Fibroblast of peridontal ligament (primary cell): ENCODE measurements around the gene VCPKMT.
A peak's percentile ranks its signal among the peaks of the same experiment; 100 is the strongest.
"Not testable (repeated sequence)": the region's sequence is repeated elsewhere in the genome, so short reads cannot be mapped to it uniquely, and the experiment has no call there.

Experiments used
- DNase-seq: peaks from one replicate; pipeline ENCODE4 v3.0.0-alpha.2; 2010; ENCODE audit errors: extremely low read depth

VCPKMT gene

DNA sequence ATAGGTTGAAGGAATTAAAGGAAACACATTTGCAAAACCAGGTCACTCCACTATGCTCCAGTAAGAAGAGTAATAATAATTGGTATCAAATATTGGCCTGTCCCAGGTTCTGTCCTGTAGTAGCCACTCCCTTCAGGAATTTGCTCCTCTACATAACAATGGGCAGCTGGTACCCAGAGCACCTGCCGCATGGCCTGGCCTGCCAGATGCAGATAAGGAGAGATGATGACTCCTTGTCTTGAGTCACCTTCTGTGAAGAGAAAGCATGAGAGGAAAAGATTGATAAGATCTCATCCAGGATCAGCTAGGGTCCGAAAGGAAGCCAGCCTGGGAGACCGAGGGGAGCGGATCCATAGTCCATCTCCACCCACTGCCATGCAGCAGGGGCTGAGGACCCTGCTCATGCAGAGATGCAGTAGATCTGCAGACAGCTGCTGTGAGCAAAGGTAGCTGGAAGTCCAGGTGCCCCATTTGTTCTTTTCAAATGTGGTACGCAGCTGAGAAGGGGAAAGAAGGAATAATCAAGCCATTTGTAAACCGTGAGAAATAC lies 24.3 kb downstream of the VCPKMT start:
- no peak for DNase-seq

GRCh38 chr14:50091240-50091913 lies 25.0 kb downstream of the VCPKMT start:
- no peak for DNase-seq

GRCh38 chr14:50089208-50089607 lies 27.2 kb downstream of the VCPKMT start:
- DNase-seq: no peak

- DNase-seq: no peak
These were observed 27.6 kb downstream of the VCPKMT start for GRCh38 chr14:50088731-50089130.

- DNase-seq: no peak
These were observed 28.3 kb downstream of the VCPKMT start for GRCh38 chr14:50088117-50088515.

DNA sequence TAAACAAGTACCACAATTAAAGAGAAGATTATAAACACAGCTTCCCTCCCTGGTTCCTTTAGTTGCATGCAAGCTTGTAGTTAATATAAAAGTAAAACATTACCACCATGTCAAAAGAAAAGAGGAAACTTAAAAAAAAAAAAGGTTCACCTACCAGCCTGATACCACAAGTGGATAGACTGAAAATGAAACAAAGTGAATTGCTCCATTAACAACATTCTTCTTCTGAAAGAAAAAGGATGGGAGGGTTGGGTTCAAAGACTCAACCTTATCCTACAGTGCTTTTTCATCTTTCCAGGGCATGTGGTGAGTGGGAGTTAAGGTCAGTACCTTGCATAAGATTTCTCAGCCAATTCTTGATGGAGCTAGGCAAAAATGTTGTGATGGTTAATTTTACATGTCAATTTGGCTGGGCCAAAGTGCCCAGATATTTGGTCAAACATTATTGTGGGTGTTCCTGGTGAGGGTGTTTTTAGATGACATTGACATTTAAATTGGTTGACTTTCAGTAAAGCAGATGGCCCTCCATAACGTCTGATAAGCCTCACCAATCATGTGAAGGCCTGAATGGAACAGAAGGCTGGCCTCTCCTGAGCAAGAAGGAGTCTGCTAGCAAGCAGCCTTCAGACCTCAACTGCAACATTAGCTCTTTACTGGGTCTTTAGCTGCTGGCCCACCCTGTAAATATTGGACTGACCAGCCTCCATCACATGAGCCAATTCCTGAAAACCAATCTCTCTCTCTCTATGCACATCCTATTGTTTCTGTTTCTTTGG lies 28.8 kb downstream of the VCPKMT start:
- no peak for DNase-seq

DNA sequence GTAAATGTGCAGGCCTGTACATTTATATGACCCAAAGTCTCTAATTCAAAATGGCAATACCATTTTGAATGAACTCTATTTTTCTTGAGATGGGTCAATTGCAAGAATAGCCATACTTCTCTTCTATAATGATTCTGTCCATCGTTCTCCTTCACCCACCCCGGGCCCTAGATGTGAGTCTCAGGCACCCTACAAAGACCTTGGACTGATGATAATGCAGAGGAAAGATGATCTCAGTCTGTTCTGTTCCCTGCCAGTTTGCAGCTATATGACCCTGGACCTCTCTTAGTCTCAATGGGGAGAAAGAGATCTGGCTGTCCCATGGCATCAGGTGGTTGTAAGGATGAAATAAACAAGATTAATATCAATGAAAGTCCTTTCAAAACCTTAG lies 30.1 kb downstream of the VCPKMT start:
- no peak for DNase-seq

GRCh38 chr14:50085570-50086320 lies 30.6 kb downstream of the VCPKMT start:
- peak; percentile 24 for DNase-seq

DNA sequence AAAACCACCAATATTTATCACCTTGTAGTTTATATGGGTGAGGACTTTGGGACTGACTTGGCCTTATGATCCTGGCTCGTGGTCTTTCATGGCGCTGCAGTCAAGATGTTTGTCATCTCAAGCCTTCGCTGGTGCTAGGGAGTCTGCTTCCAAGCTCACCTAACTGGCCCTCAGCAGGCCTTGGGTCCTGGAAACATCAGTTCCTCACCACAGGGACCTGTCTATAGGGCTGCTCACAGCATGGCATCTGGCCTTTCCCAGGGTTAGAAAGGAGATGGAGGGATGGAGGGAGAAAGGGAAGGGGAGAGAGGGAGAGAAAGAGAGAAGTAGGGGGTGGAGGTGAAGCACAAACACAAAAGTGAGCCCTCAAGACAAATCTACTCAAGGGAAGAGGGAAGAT lies 31.7 kb downstream of the VCPKMT start:
- DNase-seq: no peak

DNA sequence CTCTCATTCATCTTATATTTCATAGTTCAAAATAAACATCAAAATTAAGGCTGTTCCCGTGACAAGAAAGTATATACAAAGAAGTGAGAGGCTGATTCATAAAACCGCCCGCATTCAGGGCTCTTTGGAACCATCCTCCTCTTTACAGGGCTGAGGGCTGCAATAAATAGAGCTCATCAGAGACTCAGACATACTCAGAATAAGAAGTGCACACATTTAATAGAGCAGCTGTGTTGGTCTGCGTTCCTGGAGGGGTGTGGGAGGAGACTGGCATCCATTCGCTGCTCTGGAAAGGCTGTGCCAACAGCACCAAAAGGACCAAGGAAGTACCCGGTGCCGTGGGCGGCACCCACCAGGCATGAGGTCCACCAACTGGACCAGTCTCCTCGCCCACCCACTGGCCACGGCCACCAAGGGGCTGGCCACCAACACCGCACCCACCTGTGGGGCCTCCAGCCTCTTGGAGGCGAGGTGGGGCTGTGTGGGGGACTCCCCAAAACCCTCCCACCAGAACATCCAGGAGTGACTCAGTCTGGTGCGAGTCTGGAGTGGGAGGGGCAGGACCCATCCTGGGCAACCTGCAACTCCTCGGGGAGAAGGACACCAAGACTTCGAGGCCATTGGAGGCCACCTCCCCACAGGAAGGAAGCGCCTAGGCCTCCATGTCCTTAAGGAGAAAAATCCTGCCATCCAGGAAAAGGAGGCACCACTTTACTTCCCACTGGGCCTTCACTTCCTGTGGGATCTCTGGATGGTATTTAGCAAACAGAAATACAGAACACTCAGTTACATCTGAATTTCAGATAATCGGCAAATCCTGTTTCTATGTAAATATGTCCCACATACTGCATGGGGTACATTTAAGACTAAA lies 32.7 kb downstream of the VCPKMT start:
- peak; percentile 49 for DNase-seq

DNA sequence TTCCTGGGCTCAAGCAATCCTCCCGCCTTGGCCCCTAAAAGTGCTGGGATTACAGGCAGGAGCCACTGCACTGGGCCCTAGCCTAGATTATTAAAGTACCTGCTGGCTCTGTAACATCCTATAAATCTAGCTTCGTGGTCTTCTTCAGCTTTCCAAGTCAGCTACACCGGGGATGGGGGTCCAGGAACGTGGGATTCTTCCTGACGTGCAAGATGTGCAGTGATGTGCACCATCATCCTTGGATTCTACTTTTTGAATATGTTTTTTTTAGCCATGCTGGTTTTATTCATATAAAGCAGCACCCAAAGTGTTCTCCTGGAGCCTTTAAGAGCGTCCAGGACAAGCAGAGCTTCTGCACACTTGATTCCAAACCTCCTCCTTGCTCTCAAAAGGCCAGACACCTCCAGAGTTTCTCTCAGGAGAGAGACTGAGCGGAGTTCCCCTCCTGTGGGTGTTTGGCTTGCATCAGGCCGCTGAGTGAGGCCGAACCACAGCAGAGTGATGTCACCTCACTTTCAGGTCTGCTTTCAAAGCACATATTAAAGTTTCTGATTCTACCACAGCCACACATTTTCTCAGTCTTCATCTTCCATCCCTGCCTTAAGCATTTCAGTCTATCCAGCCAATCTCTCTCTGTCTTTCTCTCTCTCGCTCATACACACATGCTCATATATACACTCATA lies 33.4 kb downstream of the VCPKMT start:
- peak; percentile 56 for DNase-seq

- no peak for DNase-seq
These were observed 34.0 kb downstream of the VCPKMT start for GRCh38 chr14:50082308-50082742.

- not testable (repeated sequence) for DNase-seq
These were observed 37.3 kb downstream of the VCPKMT start for GRCh38 chr14:50079103-50079502.

GRCh38 chr14:50073663-50074062 lies 42.7 kb downstream of the VCPKMT start:
- DNase-seq: not testable (repeated sequence)

GRCh38 chr14:50072395-50072794 lies 44.0 kb downstream of the VCPKMT start:
- DNase-seq: no peak

- no peak for DNase-seq
These were observed 45.4 kb downstream of the VCPKMT start for GRCh38 chr14:50070840-50071548.

DNA sequence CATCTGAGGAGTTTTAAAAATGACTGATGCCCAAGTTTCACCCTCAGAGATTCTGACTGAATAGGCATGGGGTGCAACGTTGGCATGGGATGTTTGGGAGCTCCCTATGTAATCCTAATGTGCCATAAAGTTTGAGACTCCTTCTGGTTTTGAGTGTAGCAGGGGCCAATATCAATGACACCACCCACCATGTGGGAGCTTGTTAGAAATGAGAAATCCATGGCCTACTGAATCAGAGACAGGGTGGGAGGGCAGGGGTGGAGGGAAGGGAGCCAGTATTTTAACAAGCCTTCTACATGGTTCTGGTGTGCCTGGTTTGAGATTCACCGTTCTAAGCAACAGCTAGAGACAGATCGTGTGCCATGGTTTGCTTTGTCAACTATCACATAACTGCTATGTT lies 46.1 kb downstream of the VCPKMT start:
- DNase-seq: no peak

DNA sequence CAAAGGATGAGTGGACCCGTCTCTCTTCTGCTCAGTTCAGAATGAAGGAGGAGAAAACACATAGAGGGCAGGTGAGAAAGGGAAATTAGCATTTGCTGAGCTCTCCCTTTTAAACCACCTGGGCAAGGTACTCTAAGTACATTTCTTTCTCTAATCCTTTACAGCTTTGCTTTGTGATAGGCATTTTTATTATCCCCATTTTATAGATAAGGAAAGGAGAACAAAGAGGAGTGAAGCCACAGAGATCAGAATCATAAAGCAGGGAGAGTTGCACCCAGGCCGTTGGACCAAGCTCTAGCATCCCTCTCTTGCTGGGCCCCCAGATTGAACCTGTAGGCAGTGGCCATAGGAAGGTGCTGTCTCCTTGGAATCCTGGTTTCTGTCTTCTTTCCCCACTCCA lies 47.0 kb downstream of the VCPKMT start:
- DNase-seq: no peak

GRCh38 chr14:50068496-50068895 lies 47.9 kb downstream of the VCPKMT start:
- DNase-seq: no peak
